Measurements from ENCODE around the gene RGS6.

DNA sequence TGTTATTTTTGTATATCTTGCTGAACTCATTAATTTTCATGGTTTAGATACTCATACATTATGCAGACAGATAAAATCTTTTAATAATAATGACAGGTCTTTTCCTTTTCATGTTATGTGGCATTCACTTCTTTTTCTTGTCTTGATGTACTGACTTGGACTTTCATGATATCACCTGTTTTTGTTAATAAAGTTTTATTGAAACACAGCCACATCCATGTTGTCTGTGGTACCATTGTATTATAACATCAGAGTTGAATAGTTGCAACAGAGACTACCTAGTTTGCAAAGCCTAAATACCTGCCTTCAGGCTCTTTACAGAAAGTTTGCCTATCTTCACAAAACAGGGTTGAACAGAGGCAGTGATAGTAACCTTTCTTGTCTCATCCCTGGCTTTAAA lies 85.1 kb downstream of the RGS6 start:
- TF ChIP-seq, protein P1, sequence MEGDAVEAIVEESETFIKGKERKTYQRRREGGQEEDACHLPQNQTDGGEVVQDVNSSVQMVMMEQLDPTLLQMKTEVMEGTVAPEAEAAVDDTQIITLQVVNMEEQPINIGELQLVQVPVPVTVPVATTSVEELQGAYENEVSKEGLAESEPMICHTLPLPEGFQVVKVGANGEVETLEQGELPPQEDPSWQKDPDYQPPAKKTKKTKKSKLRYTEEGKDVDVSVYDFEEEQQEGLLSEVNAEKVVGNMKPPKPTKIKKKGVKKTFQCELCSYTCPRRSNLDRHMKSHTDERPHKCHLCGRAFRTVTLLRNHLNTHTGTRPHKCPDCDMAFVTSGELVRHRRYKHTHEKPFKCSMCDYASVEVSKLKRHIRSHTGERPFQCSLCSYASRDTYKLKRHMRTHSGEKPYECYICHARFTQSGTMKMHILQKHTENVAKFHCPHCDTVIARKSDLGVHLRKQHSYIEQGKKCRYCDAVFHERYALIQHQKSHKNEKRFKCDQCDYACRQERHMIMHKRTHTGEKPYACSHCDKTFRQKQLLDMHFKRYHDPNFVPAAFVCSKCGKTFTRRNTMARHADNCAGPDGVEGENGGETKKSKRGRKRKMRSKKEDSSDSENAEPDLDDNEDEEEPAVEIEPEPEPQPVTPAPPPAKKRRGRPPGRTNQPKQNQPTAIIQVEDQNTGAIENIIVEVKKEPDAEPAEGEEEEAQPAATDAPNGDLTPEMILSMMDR (conservative IDR thresholded peaks at IDR 0.05) = no peak
- no peak for TF ChIP-seq ZFX (IDR thresholded peaks at IDR 0.05)
